ENCODE measurements around the gene SSR4. TPM values are rescaled to one million over a fixed set of nuclear protein-coding genes. Genes with fewer than 3 reads are reported as not detected.
A peak's percentile ranks its signal among the peaks of the same experiment; 100 is the strongest.
"Not testable (repeated sequence)": the region's sequence is repeated elsewhere in the genome, so short reads cannot be mapped to it uniquely, and the experiment has no call there.

The SSR4 gene
- total RNA-seq, 2 experiments from 2014 or later: 133 to 145 TPM

DNA sequence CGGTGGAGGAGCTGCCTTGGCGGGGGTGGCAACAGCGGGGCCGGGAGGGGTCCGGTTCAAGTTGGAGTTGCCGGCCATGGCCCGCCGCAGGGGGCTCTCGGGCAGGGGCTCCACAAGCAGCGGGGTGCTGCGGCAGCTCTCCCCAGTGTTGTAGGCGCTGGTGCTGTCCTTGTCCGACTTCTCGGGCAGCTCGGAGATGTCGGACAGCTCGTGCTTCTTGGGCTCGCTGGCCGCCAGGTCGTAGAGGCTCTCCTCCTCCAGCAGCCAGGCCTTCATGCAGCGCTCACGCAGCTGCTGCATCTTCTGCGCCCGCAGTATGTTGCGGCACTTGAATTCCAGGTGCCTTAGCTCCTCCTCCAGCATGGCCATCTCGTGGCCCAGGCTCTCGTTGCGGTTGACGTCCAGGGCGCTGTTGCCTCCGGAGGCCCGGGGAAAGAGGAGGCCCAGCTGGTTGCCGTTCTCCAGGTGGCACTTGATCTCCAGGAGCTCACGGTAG lies 9.7 kb downstream of the SSR4 start:
- DNase-seq: no peak
- Mint-ChIP-seq H3K27ac (no peak overlapping the region), H3K4me3 (no peak overlapping the region), H3K36me3 (no peaks in the 10 kb centered on the region), H3K9me3 (no peaks in the 10 kb centered on the region), H3K4me1 (no peaks in the 10 kb centered on the region), H3K27me3 (no peaks in the 10 kb centered on the region)

DNA sequence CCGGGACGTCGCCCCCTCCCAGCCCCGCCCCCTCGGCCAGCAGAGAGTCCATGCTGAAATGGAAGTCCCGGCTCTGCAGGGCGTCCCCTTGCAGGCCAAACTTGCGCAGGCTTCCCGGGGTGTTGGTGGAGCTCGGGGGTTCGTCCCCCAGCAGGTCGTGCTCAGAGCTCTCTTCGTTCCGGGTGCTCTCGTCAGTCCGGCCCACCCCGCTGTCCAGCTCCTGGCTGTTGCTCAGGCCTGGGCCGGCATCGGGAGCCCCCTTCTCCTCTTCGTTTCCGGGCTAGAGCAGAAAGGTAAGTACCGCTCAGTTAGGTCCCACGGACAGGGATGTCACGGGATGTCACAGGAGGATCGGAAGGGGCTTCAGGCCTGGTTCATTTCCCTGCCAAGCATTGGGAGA lies 10.2 kb downstream of the SSR4 start:
- H3K4me3 Mint-ChIP-seq: no peak overlapping the region
- H3K27ac Mint-ChIP-seq: no peak overlapping the region
- no peaks in the 10 kb centered on the region for H3K9me3 Mint-ChIP-seq
- no peaks in the 10 kb centered on the region for H3K36me3 Mint-ChIP-seq
- no peak for DNase-seq
- no peaks in the 10 kb centered on the region for H3K27me3 Mint-ChIP-seq
- H3K4me1 Mint-ChIP-seq: no peaks in the 10 kb centered on the region

DNA sequence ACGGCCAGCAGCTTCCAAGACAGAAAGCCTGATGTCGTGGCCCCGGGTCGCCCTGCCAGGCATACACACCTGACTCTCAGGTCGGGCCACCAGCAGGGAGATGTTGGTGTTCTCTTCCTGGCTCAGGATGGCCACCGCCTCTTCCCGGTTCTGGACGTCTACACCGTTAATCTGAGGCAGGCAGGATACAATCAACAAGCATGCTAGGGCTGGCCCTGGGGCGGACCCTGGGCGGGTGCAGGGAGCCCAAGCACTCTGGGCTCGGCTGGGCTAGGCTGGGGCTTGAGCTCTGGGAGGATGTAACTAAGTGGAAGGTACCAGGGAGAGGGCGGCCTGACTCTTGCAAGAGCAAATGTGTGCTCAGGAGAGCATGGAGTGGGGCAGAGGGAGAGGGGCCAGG lies 11.0 kb downstream of the SSR4 start:
- H3K9me3 Mint-ChIP-seq: no peaks in the 10 kb centered on the region

GRCh38 chrX:153806999-153807575 lies 12.6 kb downstream of the SSR4 start:
- Mint-ChIP-seq H3K4me1 (no peaks in the 10 kb centered on the region), H3K36me3 (no peaks in the 10 kb centered on the region), H3K4me3 (no peak overlapping the region), H3K27ac (no peak overlapping the region), H3K9me3 (no peaks in the 10 kb centered on the region), H3K27me3 (no peaks in the 10 kb centered on the region)
- no peak for DNase-seq

More for the DNA sequence above, 11.0 kb downstream of the SSR4 start:
- Mint-ChIP-seq H3K36me3 (no peaks in the 10 kb centered on the region), H3K27ac (no peak overlapping the region), H3K4me3 (no peak overlapping the region), H3K4me1 (no peaks in the 10 kb centered on the region), H3K27me3 (no peaks in the 10 kb centered on the region)
- no peak for DNase-seq

DNA sequence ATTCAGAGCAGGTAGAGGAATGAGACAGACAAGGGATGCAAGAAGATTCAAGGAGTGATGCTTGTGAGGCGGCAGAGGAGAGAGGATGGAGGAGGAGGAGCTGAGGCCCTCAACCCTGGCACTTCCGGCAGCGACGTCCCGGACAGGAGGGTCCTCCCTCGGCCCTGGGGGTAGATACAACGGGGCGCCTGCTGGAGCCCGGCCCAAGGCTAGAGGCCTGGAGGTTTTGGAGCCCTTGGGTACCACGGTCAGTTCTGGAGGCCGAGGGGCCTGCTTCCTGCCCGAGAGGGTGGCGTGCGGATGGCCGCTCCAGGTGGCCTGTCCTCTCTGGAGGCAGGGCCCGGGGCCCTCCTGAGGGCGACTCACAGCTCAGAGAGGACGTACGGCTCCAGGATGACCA lies 13.5 kb downstream of the SSR4 start:
- H3K4me3 Mint-ChIP-seq: no peak overlapping the region
- H3K9me3 Mint-ChIP-seq: no peaks in the 10 kb centered on the region
- H3K36me3 Mint-ChIP-seq: no peaks in the 10 kb centered on the region
- H3K4me1 Mint-ChIP-seq: no peaks in the 10 kb centered on the region
- no peak for DNase-seq
- no peaks in the 10 kb centered on the region for H3K27me3 Mint-ChIP-seq
- no peak overlapping the region for H3K27ac Mint-ChIP-seq

GRCh38 chrX:153812220-153812619 lies 17.8 kb downstream of the SSR4 start:
- DNase-seq: no peak
- H3K4me1 Mint-ChIP-seq: peaks cover 11% of the 10 kb centered on the region
- no peaks in the 10 kb centered on the region for H3K36me3 Mint-ChIP-seq
- H3K27me3 Mint-ChIP-seq: peaks cover 3% of the 10 kb centered on the region
- H3K9me3 Mint-ChIP-seq: no peaks in the 10 kb centered on the region
- H3K4me3 Mint-ChIP-seq: no peak overlapping the region
- H3K27ac Mint-ChIP-seq: no peak overlapping the region

DNA sequence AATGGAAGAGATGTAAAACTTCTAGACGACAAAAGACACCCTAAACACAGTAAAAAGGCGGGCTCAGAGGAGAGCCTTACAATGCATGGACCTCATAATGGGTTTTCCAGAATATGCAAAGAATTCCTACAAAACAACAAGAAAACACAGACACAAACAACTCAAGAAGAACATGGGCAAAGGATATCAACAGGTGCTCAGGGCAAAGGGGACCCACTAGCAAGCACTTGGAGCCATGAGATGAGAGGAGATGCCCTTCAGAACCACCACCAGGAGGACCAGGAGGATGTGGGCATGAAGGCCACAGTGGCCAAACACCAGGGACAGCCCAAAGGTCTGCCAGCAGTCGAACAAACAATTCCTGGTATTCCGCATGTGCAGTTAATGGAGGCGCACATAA lies 18.7 kb downstream of the SSR4 start:
- no peaks in the 10 kb centered on the region for H3K9me3 Mint-ChIP-seq
- H3K4me1 Mint-ChIP-seq: peaks cover 14% of the 10 kb centered on the region
- DNase-seq: no peak
- H3K27me3 Mint-ChIP-seq: peaks cover 3% of the 10 kb centered on the region
- H3K36me3 Mint-ChIP-seq: no peaks in the 10 kb centered on the region
- no peak overlapping the region for H3K27ac Mint-ChIP-seq
- no peak overlapping the region for H3K4me3 Mint-ChIP-seq

DNA sequence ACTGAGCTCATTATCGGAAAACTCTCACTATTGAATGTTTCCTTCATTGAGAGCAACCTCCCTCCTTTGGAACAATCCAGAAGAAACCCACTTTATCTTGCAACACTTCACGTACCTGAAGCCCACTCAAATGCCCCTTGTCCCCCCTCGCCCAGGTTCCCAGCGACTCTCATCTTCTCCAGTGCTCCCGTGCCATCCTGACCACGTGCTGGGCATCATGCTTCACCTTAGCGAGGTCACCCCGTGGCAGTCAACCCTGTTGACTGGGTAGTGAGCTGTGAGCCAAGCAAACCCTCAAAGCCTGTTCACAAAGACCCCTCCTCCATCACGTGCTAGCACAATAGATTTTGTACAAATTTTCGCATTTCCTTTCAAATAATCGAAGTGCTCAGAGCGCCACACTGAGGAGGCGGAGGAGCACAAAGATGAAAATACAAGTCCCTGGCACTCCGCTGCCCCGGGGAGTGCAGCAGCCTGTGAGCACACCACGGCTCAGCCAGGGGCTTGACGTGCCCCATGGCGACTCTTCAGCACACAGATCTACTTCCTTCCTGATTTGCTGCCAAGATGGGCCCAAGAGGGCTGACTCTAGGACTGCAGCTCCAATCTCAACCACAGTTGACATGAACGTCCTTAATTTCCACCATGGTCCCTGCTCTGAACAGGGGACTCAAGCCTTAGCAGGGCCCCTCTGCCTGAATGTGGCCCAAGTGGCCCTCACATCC lies 20.3 kb downstream of the SSR4 start:
- H3K4me3 Mint-ChIP-seq: no peak overlapping the region
- DNase-seq: no peak
- no peak overlapping the region for H3K27ac Mint-ChIP-seq
- H3K9me3 Mint-ChIP-seq: no peaks in the 10 kb centered on the region
- H3K4me1 Mint-ChIP-seq: peaks cover 14% of the 10 kb centered on the region
- H3K36me3 Mint-ChIP-seq: no peaks in the 10 kb centered on the region
- H3K27me3 Mint-ChIP-seq: peaks cover 3% of the 10 kb centered on the region

GRCh38 chrX:153816831-153817690 lies 22.6 kb downstream of the SSR4 start:
- peaks cover 3% of the 10 kb centered on the region for H3K27me3 Mint-ChIP-seq
- no peak overlapping the region for H3K4me3 Mint-ChIP-seq
- H3K4me1 Mint-ChIP-seq: peaks cover 17% of the 10 kb centered on the region
- peak; percentile 38 for DNase-seq
- no peak overlapping the region for H3K27ac Mint-ChIP-seq
- no peaks in the 10 kb centered on the region for H3K36me3 Mint-ChIP-seq
- no peaks in the 10 kb centered on the region for H3K9me3 Mint-ChIP-seq

GRCh38 chrX:153818064-153818463 lies 23.6 kb downstream of the SSR4 start:
- not testable (repeated sequence) for H3K36me3 Mint-ChIP-seq, DNase-seq, H3K27me3 Mint-ChIP-seq, H3K27ac Mint-ChIP-seq, H3K4me3 Mint-ChIP-seq, H3K9me3 Mint-ChIP-seq
- H3K4me1 Mint-ChIP-seq: peaks cover 22% of the 10 kb centered on the region

DNA sequence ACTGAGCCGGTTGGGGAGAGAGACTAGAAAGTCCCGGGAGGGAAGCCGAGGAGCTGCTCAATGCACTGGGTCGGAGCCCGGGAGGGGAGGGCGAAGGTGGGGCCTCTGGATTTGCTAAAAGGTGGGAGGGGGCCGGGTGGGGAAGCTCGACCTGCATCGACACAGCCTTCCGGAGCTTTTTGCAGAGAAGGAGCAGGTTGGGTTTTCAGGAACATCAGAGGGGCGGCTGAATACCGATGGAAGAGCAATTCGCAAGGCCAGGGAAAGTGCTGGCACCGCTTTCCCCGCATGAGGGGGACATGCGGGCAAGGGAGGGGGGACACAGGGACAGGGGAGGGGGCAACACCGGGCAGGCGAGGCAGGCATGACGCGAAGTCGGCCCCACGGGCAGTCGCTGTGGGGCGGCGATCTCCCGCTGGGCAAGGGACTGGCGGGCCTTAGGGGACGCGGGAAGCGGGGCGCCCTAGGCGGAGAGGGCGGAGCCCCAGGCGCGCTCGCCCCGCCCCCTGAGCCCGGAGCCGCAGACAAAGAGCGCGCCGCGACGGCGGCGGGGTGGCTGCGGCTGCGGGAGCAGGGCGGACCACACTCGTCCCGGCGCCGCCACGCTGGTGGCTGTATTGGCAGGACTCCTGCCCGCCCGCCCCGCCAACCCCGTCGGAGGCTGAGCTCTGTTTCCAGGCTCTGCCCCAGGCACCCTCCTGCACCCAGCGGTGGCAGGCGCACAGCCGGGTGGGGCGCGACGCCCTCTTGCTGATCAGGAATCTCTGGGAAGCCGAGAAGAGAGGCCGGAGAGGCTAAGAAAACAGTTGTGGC lies 24.3 kb downstream of the SSR4 start:
- H3K9me3 Mint-ChIP-seq: no peaks in the 10 kb centered on the region
- peak; percentile 62 for DNase-seq
- peaks cover 22% of the 10 kb centered on the region for H3K4me1 Mint-ChIP-seq
- no peaks in the 10 kb centered on the region for H3K36me3 Mint-ChIP-seq
- peak overlapping the region; percentile 37 for H3K4me3 Mint-ChIP-seq
- peaks cover 3% of the 10 kb centered on the region for H3K27me3 Mint-ChIP-seq
- no peak overlapping the region for H3K27ac Mint-ChIP-seq

- peak overlapping the region; percentile 37 for H3K4me3 Mint-ChIP-seq
- H3K27me3 Mint-ChIP-seq: peaks cover 3% of the 10 kb centered on the region
- DNase-seq: no peak
- no peaks in the 10 kb centered on the region for H3K9me3 Mint-ChIP-seq
- H3K4me1 Mint-ChIP-seq: peaks cover 22% of the 10 kb centered on the region
- no peak overlapping the region for H3K27ac Mint-ChIP-seq
- no peaks in the 10 kb centered on the region for H3K36me3 Mint-ChIP-seq
These were observed 25.0 kb downstream of the SSR4 start for GRCh38 chrX:153819384-153820040.

DNA sequence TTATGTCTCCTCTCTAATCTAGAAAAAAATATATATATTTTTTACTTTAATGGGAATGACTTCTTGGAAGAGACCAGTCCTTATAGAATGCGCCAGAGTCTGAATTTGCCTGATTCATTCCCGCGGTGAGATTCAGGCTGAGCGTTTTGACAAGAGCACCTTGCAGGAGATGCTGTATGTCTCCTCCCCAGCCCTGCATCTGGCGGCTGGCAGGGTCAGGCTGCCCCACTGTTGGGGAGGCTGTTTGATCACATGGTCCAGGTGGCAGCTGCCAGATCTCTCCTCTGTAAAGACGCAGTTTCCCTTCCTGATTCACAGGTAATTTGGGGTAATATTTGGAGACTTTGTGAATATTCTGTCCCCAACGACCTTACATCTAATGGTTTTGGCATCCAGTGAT lies 26.1 kb downstream of the SSR4 start:
- Mint-ChIP-seq H3K36me3 (no peaks in the 10 kb centered on the region), H3K27ac (no peak overlapping the region), H3K27me3 (no peaks in the 10 kb centered on the region), H3K4me1 (peaks cover 18% of the 10 kb centered on the region), H3K4me3 (no peak overlapping the region), H3K9me3 (no peaks in the 10 kb centered on the region)
- DNase-seq: no peak

DNA sequence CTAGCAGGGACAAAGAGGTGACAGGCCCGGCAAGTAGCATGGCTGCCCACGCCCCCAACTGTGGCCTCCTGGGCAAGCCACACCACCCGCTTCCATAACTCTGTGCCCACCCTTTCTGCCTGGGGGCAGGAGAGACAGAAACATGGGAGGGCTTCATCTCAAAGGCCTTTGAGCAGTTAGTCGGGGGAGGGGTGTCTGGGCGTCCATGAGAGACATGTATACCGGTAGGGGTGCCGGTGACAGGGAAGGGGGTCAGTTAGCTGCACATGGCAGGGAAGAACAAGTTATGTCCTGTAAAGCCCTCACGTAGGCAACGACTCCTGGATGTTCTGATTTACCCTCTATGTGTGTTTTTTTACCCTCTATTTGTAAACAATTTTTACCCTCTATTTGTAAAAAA lies 26.6 kb downstream of the SSR4 start:
- Mint-ChIP-seq H3K4me3 (no peak overlapping the region), H3K4me1 (peaks cover 18% of the 10 kb centered on the region), H3K9me3 (no peaks in the 10 kb centered on the region), H3K27ac (no peak overlapping the region), H3K36me3 (no peaks in the 10 kb centered on the region), H3K27me3 (no peaks in the 10 kb centered on the region)
- DNase-seq: no peak
